ENCODE measurements around the gene SCT. TPM values are rescaled to one million over a fixed set of nuclear protein-coding genes. Genes with fewer than 3 reads are reported as not detected.

The SCT gene
- total RNA-seq, 6 experiments from 2014 or later: not detected

DNA sequence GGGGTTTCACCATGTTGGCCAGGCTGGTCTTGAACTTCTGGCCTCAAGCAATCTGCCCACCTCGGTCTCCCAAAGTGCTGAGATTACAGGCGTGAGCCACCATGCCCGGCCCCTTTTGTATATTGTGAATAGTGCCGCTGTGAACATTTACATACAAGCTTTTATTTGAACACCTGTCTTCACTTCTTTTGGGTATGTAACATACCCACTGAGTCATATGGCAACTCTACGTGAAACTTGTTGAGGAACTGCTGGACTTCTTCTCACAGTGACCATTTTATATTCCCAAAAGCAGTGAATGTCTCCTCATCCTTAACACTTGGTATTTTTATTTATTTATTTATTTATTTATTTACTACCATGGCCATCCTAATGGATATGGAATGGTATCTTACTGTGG, 3.9 kb upstream of the SCT start:
- Histone ChIP-seq H3K4me1 (no peaks in the 10 kb centered on the region), H3K27ac (no peak overlapping the region), H3K27me3 (no peaks in the 10 kb centered on the region), H3K4me3 (no peak overlapping the region), H3K9me3 (no peaks in the 10 kb centered on the region), H3K36me3 (no peaks in the 10 kb centered on the region)
- ATAC-seq: no peak
- TF ChIP-seq, protein P1, sequence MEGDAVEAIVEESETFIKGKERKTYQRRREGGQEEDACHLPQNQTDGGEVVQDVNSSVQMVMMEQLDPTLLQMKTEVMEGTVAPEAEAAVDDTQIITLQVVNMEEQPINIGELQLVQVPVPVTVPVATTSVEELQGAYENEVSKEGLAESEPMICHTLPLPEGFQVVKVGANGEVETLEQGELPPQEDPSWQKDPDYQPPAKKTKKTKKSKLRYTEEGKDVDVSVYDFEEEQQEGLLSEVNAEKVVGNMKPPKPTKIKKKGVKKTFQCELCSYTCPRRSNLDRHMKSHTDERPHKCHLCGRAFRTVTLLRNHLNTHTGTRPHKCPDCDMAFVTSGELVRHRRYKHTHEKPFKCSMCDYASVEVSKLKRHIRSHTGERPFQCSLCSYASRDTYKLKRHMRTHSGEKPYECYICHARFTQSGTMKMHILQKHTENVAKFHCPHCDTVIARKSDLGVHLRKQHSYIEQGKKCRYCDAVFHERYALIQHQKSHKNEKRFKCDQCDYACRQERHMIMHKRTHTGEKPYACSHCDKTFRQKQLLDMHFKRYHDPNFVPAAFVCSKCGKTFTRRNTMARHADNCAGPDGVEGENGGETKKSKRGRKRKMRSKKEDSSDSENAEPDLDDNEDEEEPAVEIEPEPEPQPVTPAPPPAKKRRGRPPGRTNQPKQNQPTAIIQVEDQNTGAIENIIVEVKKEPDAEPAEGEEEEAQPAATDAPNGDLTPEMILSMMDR (IDR thresholded peaks at IDR 0.05): no peak
- no peak for TF ChIP-seq POLR2A (IDR thresholded peaks at IDR 0.05)
- WGBS (ENCODE audit: insufficient coverage, low coverage, low lambda C conversion rate, missing lambda C conversion rate): 94% methylated on average over 2 of the region's 5 CpGs
- DNase-seq: no peak
- intact Hi-C loops (cut with DNase I): no loop called here

DNA sequence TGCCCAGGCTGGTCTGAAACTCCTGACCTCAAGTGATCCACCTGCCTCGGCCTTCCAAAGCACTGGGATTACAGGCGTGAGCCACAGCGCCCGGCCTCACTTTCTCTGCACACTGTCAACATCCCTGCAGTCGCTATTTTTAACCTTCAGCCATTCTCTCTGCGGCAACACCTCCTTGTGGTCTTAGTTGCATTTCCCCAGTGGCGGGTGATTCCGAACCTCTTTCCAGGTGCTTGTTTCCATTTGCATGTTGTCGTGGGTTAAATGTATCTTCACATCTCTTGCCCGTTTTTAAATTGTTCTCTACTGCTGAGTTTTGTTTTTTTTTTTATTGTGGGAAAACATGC, 2.2 kb upstream of the SCT start:
- H3K4me3 ChIP-seq: no peak overlapping the region
- H3K9me3 ChIP-seq: no peaks in the 10 kb centered on the region
- no peak overlapping the region for H3K27ac ChIP-seq
- H3K27me3 ChIP-seq: no peaks in the 10 kb centered on the region
- WGBS (ENCODE audit: insufficient coverage, low coverage, low lambda C conversion rate, missing lambda C conversion rate): 50% methylated on average over 10 of the region's 10 CpGs
- TF ChIP-seq, protein P1 (IDR thresholded peaks at IDR 0.05): no peak
- TF ChIP-seq POLR2A (IDR thresholded peaks at IDR 0.05): no peak
- peaks cover 0 to 7% (median 0%) of the 10 kb centered on the region in 4 donors for H3K4me1 ChIP-seq
- ATAC-seq: no peak
- no peak for DNase-seq
- no peaks in the 10 kb centered on the region for H3K36me3 ChIP-seq
- intact Hi-C loops (cut with DNase I): no loop called here

DNA sequence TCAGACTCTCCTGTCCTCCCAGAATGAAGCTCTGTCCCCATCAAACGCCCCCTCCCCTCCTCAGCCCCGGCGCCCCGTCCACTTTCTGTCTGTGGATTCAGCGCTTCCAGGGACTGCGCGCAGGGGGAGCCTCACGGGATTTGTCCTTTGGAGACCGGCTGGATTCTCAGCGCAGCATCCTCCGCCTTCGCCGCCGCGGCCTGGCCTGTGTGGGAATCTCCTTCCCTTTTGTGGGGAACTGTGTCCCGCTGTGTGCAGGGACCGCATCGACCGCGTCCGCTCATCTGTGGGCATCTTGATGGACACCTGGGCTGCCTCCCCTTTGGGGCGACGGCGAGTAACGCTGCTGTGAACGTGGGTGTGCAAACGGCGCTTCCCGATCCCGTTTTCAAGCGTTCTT, 1.1 kb upstream of the SCT start:
- ATAC-seq: no peak
- Histone ChIP-seq H3K4me3 (no peak overlapping the region), H3K27ac (no peak overlapping the region), H3K27me3 (no peaks in the 10 kb centered on the region), H3K9me3 (no peaks in the 10 kb centered on the region), H3K4me1 (peaks cover 0 to 9% (median 0%) of the 10 kb centered on the region in 4 donors), H3K36me3 (no peaks in the 10 kb centered on the region)
- TF ChIP-seq POLR2A (IDR thresholded peaks at IDR 0.05): no peak
- TF ChIP-seq, protein P1 (IDR thresholded peaks at IDR 0.05): no peak
- 95% methylated on average over 13 of the region's 31 CpGs for WGBS (ENCODE audit: insufficient coverage, low coverage, low lambda C conversion rate, missing lambda C conversion rate)
- DNase-seq: no peak
- intact Hi-C loops (cut with DNase I): no loop called here

DNA sequence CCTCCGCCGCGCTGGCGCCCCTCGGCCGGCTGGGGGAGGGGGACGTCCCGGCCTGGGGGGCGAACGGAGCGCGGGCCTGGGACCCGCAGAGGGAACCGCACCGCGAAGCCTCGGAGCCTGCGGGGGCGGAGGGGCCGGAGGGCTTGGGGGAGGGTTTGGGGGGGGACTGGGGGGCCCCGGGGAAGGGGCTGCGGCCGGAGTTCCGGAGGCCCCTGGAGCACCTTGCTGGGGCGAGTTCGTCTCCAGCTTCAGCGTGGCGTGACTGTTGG, 261 bp upstream of the SCT start:
- WGBS (ENCODE audit: insufficient coverage, low coverage, low lambda C conversion rate, missing lambda C conversion rate): no CpG with 5 or more reads among the region's 28 CpGs
- Histone ChIP-seq H3K9me3 (no peaks in the 10 kb centered on the region), H3K27ac (no peak overlapping the region), H3K4me1 (peaks cover 0 to 9% (median 0%) of the 10 kb centered on the region in 4 donors), H3K27me3 (no peaks in the 10 kb centered on the region), H3K36me3 (no peaks in the 10 kb centered on the region), H3K4me3 (no peak overlapping the region)
- no peak for DNase-seq
- intact Hi-C loops (cut with DNase I): no loop called here
- ATAC-seq: no peak
- TF ChIP-seq POLR2A (IDR thresholded peaks at IDR 0.05): no peak
- TF ChIP-seq, protein P1 (IDR thresholded peaks at IDR 0.05): no peak

DNA sequence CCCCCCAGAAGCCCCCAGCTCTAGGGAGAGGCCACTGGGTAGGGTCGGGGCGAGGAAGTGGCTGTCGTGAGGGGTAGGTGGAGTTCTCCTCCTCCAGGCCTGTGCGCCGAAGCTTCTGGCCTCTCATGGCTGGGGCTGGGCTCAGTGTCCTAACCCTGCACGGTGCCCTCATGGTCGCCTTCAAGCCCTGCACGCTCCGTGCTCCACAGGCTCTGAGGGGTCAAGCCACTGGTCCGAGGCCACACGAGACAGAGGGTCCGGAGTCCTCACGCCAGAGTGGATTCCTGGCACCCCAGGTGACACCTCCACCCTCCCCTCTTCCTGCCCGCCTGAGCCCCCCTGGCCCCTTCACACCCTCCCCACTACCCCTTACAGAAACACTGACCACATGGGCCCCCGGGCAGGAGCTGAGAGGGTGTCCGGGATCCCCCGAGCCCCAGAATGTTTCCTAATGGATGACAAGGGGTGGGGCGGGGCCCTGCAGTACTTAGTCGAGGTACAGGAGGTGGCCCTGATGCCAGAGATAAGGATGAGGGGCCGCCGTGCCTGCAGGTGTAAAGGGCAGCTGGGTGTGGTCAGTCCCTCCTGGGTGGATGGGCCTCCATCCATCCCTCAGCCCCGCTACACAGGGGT, 1.2 kb downstream of the SCT start:
- ATAC-seq (peak in 1 of 4 donors; percentile 1), DNase-seq (peak in 1 of 3 donors; percentile 46)
- 66% methylated on average over 6 of the region's 22 CpGs for WGBS (ENCODE audit: insufficient coverage, low coverage, low lambda C conversion rate, missing lambda C conversion rate)
- no peak overlapping the region for H3K27ac ChIP-seq
- H3K4me3 ChIP-seq: no peak overlapping the region
- intact Hi-C loops (cut with DNase I): no loop called here
- TF ChIP-seq, protein P1 (IDR thresholded peaks at IDR 0.05): no peak
- TF ChIP-seq POLR2A (IDR thresholded peaks at IDR 0.05): no peak
- H3K27me3 ChIP-seq: no peaks in the 10 kb centered on the region
- H3K4me1 ChIP-seq: peaks cover 0 to 9% (median 0%) of the 10 kb centered on the region in 4 donors
- H3K9me3 ChIP-seq: no peaks in the 10 kb centered on the region
- no peaks in the 10 kb centered on the region for H3K36me3 ChIP-seq

Data from right lobe of liver (tissue), 6 donors.